Measurements from ENCODE around the gene LHFPL3. TPM values are rescaled to one million over a fixed set of nuclear protein-coding genes. Genes with fewer than 3 reads are reported as not detected.

Gene LHFPL3
- total and polyA plus RNA-seq, 2 of the 13 experiments (the other 11 are each of a cell fraction or from before 2014, with no cell fraction given) = not detected

DNA sequence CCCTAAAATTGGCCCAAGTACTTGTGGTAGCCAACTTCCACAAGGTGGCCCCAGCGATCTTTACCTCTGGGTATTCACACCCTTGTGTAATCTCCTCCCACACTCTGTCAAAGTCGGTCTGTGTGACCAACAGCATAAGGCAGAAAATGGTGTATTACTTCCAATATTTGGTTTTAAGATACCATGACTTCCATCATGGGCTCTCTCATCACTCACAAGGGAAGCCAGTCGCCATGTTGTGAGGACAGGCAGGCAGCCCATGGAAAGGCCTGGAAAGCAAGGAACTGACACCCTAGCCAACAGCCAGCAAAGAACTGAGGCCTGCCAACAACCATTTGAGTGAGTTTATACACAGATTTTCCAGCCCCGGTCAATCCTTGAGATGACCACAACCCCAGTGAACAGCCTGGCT lies 594.6 kb downstream of the LHFPL3 start (continued):
- TF ChIP-seq XRCC5 (optimal IDR thresholded peaks at IDR 0.05; ENCODE audit: low read length) (no peak), ZNF335 (CRISPR knock-in tag; IDR thresholded peaks at IDR 0.05) (no peak), ETV6 (CRISPR knock-in tag; conservative IDR thresholded peaks at IDR 0.05) (no peak), NAIF1 (CRISPR knock-in tag; IDR thresholded peaks at IDR 0.05; ENCODE audit: borderline replicate concordance) (no peak), IKZF4 (CRISPR knock-in tag; IDR thresholded peaks at IDR 0.05; ENCODE audit: borderline replicate concordance, low read depth, not compliant biosample characterization) (no peak), HNRNPUL1 (IDR thresholded peaks at IDR 0.05; ENCODE audit: low read depth, low read length) (no peak), HMGA1 (CRISPR knock-in tag; conservative IDR thresholded peaks at IDR 0.05) (no peak), REL (CRISPR knock-in tag; conservative IDR thresholded peaks at IDR 0.05) (no peak), STAG1 (CRISPR knock-in tag; IDR thresholded peaks at IDR 0.05) (peak; percentile 93), ZKSCAN8 (CRISPR knock-in tag; IDR thresholded peaks at IDR 0.05; ENCODE audit: borderline replicate concordance) (no peak), MIXL1 (CRISPR knock-in tag; IDR thresholded peaks at IDR 0.05) (peak; percentile 53; the same call in 1 of the 2 replicates), ZNF768 (CRISPR knock-in tag; IDR thresholded peaks at IDR 0.05) (no peak), FOXO1 (CRISPR knock-in tag; IDR thresholded peaks at IDR 0.05) (no peak; the same call in 1 of the 2 replicates), ZNF138 (CRISPR knock-in tag; IDR thresholded peaks at IDR 0.05; ENCODE audit: low read depth) (no peak), JUND (CRISPR knock-in tag; IDR thresholded peaks at IDR 0.05) (no peak), PHF20 (CRISPR knock-in tag; IDR thresholded peaks at IDR 0.05) (no peak), ZNF296 (CRISPR knock-in tag; conservative IDR thresholded peaks at IDR 0.05) (no peak), ZNF3 (CRISPR knock-in tag; IDR thresholded peaks at IDR 0.05) (no peak)
- TF ChIP-seq, protein P1, sequence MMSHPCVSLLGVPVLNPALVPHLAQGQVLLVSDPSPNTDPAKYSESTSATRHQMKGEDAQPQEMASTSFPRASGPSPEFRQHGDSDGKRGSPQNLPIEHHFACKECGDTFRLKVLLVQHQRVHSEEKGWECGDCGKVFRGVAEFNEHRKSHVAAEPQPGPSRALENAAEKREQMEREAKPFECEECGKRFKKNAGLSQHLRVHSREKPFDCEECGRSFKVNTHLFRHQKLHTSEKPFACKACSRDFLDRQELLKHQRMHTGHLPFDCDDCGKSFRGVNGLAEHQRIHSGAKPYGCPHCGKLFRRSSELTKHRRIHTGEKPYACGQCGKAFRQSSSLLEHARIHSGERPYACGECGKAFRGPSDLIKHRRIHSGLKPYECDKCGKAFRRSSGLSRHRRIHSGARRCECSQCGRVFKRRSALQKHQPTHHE (CRISPR knock-in tag; IDR thresholded peaks at IDR 0.05; ENCODE audit: borderline replicate concordance) = 0 out of 2 replicates have a peak, but pooled peaks have one; percentile 31
- TF ChIP-seq, protein P2, sequence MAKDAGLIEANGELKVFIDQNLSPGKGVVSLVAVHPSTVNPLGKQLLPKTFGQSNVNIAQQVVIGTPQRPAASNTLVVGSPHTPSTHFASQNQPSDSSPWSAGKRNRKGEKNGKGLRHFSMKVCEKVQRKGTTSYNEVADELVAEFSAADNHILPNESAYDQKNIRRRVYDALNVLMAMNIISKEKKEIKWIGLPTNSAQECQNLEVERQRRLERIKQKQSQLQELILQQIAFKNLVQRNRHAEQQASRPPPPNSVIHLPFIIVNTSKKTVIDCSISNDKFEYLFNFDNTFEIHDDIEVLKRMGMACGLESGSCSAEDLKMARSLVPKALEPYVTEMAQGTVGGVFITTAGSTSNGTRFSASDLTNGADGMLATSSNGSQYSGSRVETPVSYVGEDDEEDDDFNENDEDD (CRISPR knock-in tag; IDR thresholded peaks at IDR 0.05; ENCODE audit: borderline replicate concordance) = no peak
- TF ChIP-seq, protein P3, sequence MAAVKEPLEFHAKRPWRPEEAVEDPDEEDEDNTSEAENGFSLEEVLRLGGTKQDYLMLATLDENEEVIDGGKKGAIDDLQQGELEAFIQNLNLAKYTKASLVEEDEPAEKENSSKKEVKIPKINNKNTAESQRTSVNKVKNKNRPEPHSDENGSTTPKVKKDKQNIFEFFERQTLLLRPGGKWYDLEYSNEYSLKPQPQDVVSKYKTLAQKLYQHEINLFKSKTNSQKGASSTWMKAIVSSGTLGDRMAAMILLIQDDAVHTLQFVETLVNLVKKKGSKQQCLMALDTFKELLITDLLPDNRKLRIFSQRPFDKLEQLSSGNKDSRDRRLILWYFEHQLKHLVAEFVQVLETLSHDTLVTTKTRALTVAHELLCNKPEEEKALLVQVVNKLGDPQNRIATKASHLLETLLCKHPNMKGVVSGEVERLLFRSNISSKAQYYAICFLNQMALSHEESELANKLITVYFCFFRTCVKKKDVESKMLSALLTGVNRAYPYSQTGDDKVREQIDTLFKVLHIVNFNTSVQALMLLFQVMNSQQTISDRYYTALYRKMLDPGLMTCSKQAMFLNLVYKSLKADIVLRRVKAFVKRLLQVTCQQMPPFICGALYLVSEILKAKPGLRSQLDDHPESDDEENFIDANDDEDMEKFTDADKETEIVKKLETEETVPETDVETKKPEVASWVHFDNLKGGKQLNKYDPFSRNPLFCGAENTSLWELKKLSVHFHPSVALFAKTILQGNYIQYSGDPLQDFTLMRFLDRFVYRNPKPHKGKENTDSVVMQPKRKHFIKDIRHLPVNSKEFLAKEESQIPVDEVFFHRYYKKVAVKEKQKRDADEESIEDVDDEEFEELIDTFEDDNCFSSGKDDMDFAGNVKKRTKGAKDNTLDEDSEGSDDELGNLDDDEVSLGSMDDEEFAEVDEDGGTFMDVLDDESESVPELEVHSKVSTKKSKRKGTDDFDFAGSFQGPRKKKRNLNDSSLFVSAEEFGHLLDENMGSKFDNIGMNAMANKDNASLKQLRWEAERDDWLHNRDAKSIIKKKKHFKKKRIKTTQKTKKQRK (IDR thresholded peaks at IDR 0.05; ENCODE audit: low read length) = no peak
- TF ChIP-seq, protein P4, sequence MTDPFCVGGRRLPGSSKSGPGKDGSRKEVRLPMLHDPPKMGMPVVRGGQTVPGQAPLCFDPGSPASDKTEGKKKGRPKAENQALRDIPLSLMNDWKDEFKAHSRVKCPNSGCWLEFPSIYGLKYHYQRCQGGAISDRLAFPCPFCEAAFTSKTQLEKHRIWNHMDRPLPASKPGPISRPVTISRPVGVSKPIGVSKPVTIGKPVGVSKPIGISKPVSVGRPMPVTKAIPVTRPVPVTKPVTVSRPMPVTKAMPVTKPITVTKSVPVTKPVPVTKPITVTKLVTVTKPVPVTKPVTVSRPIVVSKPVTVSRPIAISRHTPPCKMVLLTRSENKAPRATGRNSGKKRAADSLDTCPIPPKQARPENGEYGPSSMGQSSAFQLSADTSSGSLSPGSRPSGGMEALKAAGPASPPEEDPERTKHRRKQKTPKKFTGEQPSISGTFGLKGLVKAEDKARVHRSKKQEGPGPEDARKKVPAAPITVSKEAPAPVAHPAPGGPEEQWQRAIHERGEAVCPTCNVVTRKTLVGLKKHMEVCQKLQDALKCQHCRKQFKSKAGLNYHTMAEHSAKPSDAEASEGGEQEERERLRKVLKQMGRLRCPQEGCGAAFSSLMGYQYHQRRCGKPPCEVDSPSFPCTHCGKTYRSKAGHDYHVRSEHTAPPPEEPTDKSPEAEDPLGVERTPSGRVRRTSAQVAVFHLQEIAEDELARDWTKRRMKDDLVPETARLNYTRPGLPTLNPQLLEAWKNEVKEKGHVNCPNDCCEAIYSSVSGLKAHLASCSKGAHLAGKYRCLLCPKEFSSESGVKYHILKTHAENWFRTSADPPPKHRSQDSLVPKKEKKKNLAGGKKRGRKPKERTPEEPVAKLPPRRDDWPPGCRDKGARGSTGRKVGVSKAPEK (CRISPR knock-in tag; IDR thresholded peaks at IDR 0.05; ENCODE audit: borderline replicate concordance) = no peak
